HEK293 (cell line): Measurements from ENCODE around the gene GFOD1.

ENCODE experiments used
- CTCF ChIA-PET: fragments of 350-600 bp; formaldehyde crosslinking; extraction: SDS; loops from one replicate; lab custom pipeline; 2021; ENCODE audit warnings: antibody characterized with exemption; lab: Yijun Ruan, JAX
- POLR2A ChIA-PET: fragments of 300-600 bp; formaldehyde crosslinking; extraction: SDS; loops from one replicate; lab custom pipeline; 2020; ENCODE audit warnings: antibody characterized with exemption, inconsistent platforms; lab: Yijun Ruan, JAX
- H3K27ac ChIP-seq: fragments of 200-500 bp; sonication (Bioruptor generic); 2 replicates; pipeline ENCODE4 v1.5.1; 2014; ENCODE audit warnings: low read depth, low read length, control low read depth, inconsistent platforms; ENCODE audit errors: extremely low read depth
- H3K36me3 ChIP-seq, 2 experiments: fragments of 200-500 bp in 1 of 2; sonication (Bioruptor generic) in 1 of 2; 1 replicate in 1 of 2; 2 replicates in 1 of 2; pipeline ENCODE4 v1.5.1; 2014 to 2017; ENCODE audit warnings: inconsistent platforms in 2 of 2, low read length in 2 of 2; ENCODE audit not compliant: control insufficient read depth in 2 of 2, insufficient read depth in 1 of 2
- H3K4me1 ChIP-seq: fragments of 200-500 bp; sonication (Bioruptor generic); 2 replicates; pipeline ENCODE4 v1.5.1; 2014; ENCODE audit warnings: mild to moderate bottlenecking, low read length, inconsistent platforms; ENCODE audit not compliant: control insufficient read depth, insufficient read depth
- H3K4me3 ChIP-seq: 2 replicates; pipeline ENCODE4 v1.5.1; 2011; ENCODE audit warnings: low read depth, mild to moderate bottlenecking, control low read depth, low read length, moderate library complexity
- H3K9me3 ChIP-seq: fragments of 200-500 bp; sonication (Bioruptor generic); 2 replicates; pipeline ENCODE4 v1.5.1; 2014; ENCODE audit warnings: low read depth, low read length, inconsistent platforms; ENCODE audit not compliant: control insufficient read depth, insufficient read depth
- AEBP2 ChIP-seq: fragments of 450-650 bp; formaldehyde crosslinking; IDR thresholded peaks from 2 replicates; pipeline ENCODE4 v1.5.1; 2016; ENCODE audit warnings: missing biosample characterization, missing genetic modification characterization, borderline replicate concordance
- KLF17 ChIP-seq: fragments of 450-650 bp; formaldehyde crosslinking; IDR thresholded peaks from 2 replicates; pipeline ENCODE4 v1.5.1; 2016; ENCODE audit warnings: missing biosample characterization, missing genetic modification characterization
- PATZ1 ChIP-seq: fragments of 450-650 bp; formaldehyde crosslinking; IDR thresholded peaks from 2 replicates; pipeline ENCODE4 v1.5.1; 2016; ENCODE audit warnings: missing biosample characterization, missing genetic modification characterization
- PRDM1 ChIP-seq: fragments of 450-650 bp; formaldehyde crosslinking; IDR thresholded peaks from 2 replicates; pipeline ENCODE4; 2016; ENCODE audit warnings: missing biosample characterization, missing genetic modification characterization
- TCF7L2 ChIP-seq: IDR thresholded peaks from 2 replicates; pipeline ENCODE4 v1.6.1; 2011; ENCODE audit warnings: low read depth, mild to moderate bottlenecking, inconsistent platforms, low read length, moderate library complexity, borderline replicate concordance
- ZBTB7A ChIP-seq: fragments of 450-650 bp; formaldehyde crosslinking; IDR thresholded peaks from 2 replicates; pipeline ENCODE4 v1.5.1; 2016; ENCODE audit warnings: low read depth, missing biosample characterization, missing genetic modification characterization
- ZNF19 ChIP-seq: fragments of 450-650 bp; formaldehyde crosslinking; IDR thresholded peaks from 2 replicates; pipeline ENCODE4; 2016; ENCODE audit warnings: missing biosample characterization, missing genetic modification characterization, low read depth
- ZNF248 ChIP-seq: fragments of 450-650 bp; formaldehyde crosslinking; IDR thresholded peaks from 2 replicates; pipeline ENCODE4 v1.5.1; 2017; ENCODE audit warnings: missing biosample characterization, missing genetic modification characterization
- ZNF292 ChIP-seq: fragments of 450-650 bp; formaldehyde crosslinking; IDR thresholded peaks from 2 replicates; pipeline ENCODE4 v1.5.1; 2016; ENCODE audit warnings: low read depth, missing biosample characterization, missing genetic modification characterization, borderline replicate concordance
- ZNF341 ChIP-seq: fragments of 450-650 bp; formaldehyde crosslinking; IDR thresholded peaks from 2 replicates; pipeline ENCODE4; 2016; ENCODE audit warnings: low read depth, missing biosample characterization, missing genetic modification characterization
- ZNF366 ChIP-seq: fragments of 450-650 bp; formaldehyde crosslinking; conservative IDR thresholded peaks from 2 replicates; pipeline ENCODE4 v1.5.1; 2016; ENCODE audit warnings: missing biosample characterization, missing genetic modification characterization
- ZNF426 ChIP-seq: fragments of 450-650 bp; formaldehyde crosslinking; IDR thresholded peaks from 2 replicates; pipeline ENCODE4 v1.5.1; 2017; ENCODE audit warnings: missing biosample characterization, missing genetic modification characterization, mild to moderate bottlenecking, inconsistent platforms, moderate library complexity
- ZNF501 ChIP-seq: fragments of 450-650 bp; formaldehyde crosslinking; IDR thresholded peaks from 2 replicates; pipeline ENCODE4 v1.5.1; 2016; ENCODE audit warnings: missing biosample characterization, missing genetic modification characterization
- ZNF518A ChIP-seq: fragments of 450-650 bp; formaldehyde crosslinking; conservative IDR thresholded peaks from 2 replicates; pipeline ENCODE4 v1.5.1; 2016; ENCODE audit warnings: low read depth, missing biosample characterization, missing genetic modification characterization
- ZNF571 ChIP-seq: fragments of 450-650 bp; formaldehyde crosslinking; IDR thresholded peaks from 2 replicates; pipeline ENCODE4 v1.5.0; 2017; ENCODE audit warnings: missing biosample characterization, missing genetic modification characterization
- ZNF677 ChIP-seq: fragments of 450-650 bp; IDR thresholded peaks from 2 replicates; pipeline ENCODE4 v1.5.0; 2018; ENCODE audit warnings: missing biosample characterization, mild to moderate bottlenecking, missing genetic modification characterization, moderate library complexity
- ZNF768 ChIP-seq: fragments of 450-650 bp; formaldehyde crosslinking; IDR thresholded peaks from 2 replicates; pipeline ENCODE4 v1.5.1; 2018; ENCODE audit warnings: missing biosample characterization, mild to moderate bottlenecking, missing genetic modification characterization
- ZNF830 ChIP-seq: fragments of 450-650 bp; IDR thresholded peaks from 2 replicates; pipeline ENCODE4 v1.5.0; 2018; ENCODE audit warnings: missing biosample characterization, missing genetic modification characterization, low read depth, mild to moderate bottlenecking, moderate library complexity

GFOD1 gene

DNA sequence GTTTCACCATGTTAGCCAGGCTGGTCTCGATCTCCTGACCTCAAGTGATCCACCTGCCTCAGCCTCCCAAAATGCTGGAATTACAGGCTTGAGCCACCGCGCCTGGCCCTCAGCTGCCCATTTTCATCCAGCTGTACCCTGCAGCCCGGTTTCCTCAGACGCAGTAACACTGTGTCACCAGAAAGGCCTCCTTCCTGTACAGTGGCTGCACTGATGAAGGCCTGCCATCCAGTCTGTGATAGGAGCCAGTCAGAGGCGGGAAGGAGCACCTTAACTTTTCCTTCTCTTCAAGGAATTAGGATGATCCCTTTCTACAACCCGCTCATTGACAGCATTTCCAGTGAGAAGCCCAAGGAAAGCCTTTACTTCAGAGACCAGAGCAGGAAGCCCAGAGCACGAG lies 75.9 kb downstream of the GFOD1 start:
- CTCF ChIA-PET: interaction anchor here (0.9 kb wide), 1 partner anchor 14 kb away, joined by 3 read pairs; no protein-coding TSS in a partner anchor

GRCh38 chr6:13409991-13410390 lies 77.4 kb downstream of the GFOD1 start:
- ChIA-PET POLR2A (no interaction called here), CTCF (interaction anchor here (0.6 to 0.9 kb wide), 2 partner anchors 71 kb away, joined by 3 read pairs; no protein-coding TSS in a partner anchor)
- no peaks in the 10 kb centered on the region for H3K9me3 ChIP-seq

More for the DNA sequence above, 75.9 kb downstream of the GFOD1 start:
- Histone ChIP-seq H3K27ac (no peak overlapping the region), H3K9me3 (no peaks in the 10 kb centered on the region), H3K4me3 (no peak overlapping the region), H3K4me1 (peaks cover 6% of the 10 kb centered on the region), H3K36me3 (no peaks in the 10 kb centered on the region)
- POLR2A ChIA-PET: interaction anchor here (1.0 kb wide), 1 partner anchor 39 kb away, joined by 3 read pairs; no protein-coding TSS in a partner anchor
- TF ChIP-seq KLF17 (tag by site-specific recombination): no peak
- no peak for TF ChIP-seq ZNF677 (tag by site-specific recombination)
- no peak for TF ChIP-seq ZNF768 (tag by site-specific recombination)
- no peak for TF ChIP-seq PRDM1 (tag by site-specific recombination)
- TF ChIP-seq ZNF366: no peak
- TF ChIP-seq PATZ1 (tag by site-specific recombination): no peak
- no peak for TF ChIP-seq TCF7L2
- no peak for TF ChIP-seq ZNF341 (tag by site-specific recombination)
- no peak for TF ChIP-seq ZNF248
- TF ChIP-seq AEBP2: no peak
- TF ChIP-seq ZNF292 (tag by site-specific recombination): no peak
- TF ChIP-seq ZNF19 (tag by site-specific recombination): no peak
- no peak for TF ChIP-seq ZNF571

More at GRCh38 chr6:13409991-13410390, 77.4 kb downstream of the GFOD1 start:
- Histone ChIP-seq H3K36me3 (no peaks in the 10 kb centered on the region), H3K4me3 (no peak overlapping the region)
- TF ChIP-seq ZNF830 (tag by site-specific recombination) (no peak), ZNF426 (tag by site-specific recombination) (no peak), ZNF501 (no peak), ZNF518A (tag by site-specific recombination) (no peak), ZBTB7A (tag by site-specific recombination) (no peak)
- TF ChIP-seq, all 188 proteins: peak for 0
- Histone ChIP-seq H3K27ac (no peak overlapping the region), H3K4me1 (peaks cover 10% of the 10 kb centered on the region)
